ENCODE measurements around the gene EHD3.

Gene EHD3

DNA sequence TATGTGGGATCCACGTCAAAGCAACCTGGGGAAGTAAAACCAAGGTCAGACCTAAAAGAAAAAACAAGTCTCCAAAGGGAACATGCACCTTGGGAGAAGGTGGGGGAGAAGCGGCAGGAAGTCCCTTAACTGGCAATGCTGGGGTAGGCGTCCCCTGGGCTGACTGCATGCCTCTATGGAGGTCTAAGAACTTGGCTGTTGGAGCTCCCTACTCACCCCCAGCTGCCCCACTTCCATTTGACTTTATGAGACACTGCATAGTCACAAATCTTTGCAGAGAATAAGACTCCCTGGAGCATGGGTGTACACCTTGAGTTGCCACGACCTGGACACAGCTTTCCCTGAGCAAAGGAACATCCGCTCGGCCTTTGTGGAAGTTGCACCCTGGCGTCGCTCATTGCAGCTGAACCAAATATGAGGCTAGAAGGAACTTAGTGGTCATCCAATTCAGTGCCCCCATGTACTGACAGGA, 19.5 kb upstream of the EHD3 start:
- no peak for DNase-seq (ENCODE audit: low spot score)
- TF ChIP-seq, protein P1, sequence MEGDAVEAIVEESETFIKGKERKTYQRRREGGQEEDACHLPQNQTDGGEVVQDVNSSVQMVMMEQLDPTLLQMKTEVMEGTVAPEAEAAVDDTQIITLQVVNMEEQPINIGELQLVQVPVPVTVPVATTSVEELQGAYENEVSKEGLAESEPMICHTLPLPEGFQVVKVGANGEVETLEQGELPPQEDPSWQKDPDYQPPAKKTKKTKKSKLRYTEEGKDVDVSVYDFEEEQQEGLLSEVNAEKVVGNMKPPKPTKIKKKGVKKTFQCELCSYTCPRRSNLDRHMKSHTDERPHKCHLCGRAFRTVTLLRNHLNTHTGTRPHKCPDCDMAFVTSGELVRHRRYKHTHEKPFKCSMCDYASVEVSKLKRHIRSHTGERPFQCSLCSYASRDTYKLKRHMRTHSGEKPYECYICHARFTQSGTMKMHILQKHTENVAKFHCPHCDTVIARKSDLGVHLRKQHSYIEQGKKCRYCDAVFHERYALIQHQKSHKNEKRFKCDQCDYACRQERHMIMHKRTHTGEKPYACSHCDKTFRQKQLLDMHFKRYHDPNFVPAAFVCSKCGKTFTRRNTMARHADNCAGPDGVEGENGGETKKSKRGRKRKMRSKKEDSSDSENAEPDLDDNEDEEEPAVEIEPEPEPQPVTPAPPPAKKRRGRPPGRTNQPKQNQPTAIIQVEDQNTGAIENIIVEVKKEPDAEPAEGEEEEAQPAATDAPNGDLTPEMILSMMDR (conservative IDR thresholded peaks at IDR 0.05; ENCODE audit: low read depth) = no peak
- H3K27ac ChIP-seq = no peak overlapping the region
- ChIA-PET POLR2A (ENCODE audit: low non-redundant PET) (no interaction called here), CTCF (no interaction called here)

DNA sequence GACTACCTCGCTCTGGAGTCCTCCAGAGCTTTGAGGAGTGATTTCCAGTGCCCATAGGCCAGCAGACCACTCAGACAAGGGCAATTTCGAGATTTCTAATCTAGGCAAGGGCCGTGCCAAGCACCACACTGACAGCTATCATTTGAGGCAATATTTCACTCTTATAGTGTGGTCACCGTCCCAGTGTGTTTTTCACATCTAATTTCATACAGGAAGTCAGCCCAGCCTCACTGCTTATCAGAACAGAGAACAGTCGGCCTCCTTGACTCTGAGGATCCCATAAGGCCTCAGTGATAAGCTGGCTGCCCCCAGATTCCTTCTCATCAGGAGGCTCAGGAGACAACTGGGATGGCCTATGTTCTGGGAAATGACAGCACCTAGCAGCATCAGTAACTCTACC, 17.2 kb upstream of the EHD3 start:
- CTCF ChIA-PET = interaction anchor here (0.6 kb wide), 1 partner anchor 27 kb away, joined by 3 read pairs; no protein-coding TSS in a partner anchor
- DNase-seq (ENCODE audit: low spot score) = no peak
- POLR2A ChIA-PET (ENCODE audit: low non-redundant PET) = no interaction called here
- no peak overlapping the region for H3K27ac ChIP-seq
- TF ChIP-seq, protein P1 (conservative IDR thresholded peaks at IDR 0.05; ENCODE audit: low read depth) = no peak

DNA sequence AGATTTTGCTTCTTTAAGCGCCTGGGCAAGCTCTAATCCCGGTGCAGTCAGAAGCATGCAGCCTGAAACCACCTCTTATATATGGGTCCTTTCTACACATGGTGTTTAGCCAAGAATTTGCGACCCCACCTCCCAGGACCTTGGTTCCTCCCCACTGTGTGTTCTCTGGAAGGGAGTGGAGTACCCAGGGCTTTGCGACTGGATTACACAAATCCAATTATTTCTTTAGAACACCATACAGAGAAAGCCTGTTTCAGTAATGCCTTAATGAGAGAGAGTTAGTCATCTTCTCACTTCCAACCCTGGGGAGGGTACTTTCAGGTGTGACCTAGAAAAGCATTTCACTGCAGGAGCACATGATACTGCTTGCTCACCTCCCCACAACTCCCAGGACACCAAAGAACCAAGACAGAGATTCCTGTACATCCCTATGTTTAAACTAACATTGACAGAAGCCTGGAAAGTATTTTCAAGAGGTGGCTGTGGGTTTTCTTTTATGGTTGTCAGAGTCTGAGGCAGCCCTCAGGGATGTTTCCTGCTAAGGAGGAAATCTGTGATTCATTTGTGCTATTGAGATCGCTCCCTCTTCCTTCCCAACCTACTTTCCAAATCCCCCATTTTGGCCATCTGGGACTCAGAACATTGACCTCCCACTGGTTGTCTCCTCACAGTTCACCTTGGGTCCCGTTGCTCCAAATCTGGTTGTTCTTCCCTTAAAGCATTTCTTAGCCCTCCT, 16.3 kb upstream of the EHD3 start, which contains the start of gene CAPN14:
Gene CAPN14 (minus strand): TSS at position 51 of the 736 bp plus-strand sequence. CDS start 12,068 bp downstream, outside the sequence.
- ChIA-PET CTCF (no interaction called here), POLR2A (ENCODE audit: low non-redundant PET) (no interaction called here)
- no peak for DNase-seq (ENCODE audit: low spot score)
- H3K27ac ChIP-seq = no peak within 1 kb of the TSS
- TF ChIP-seq, protein P1 (conservative IDR thresholded peaks at IDR 0.05; ENCODE audit: low read depth) = no peak

DNA sequence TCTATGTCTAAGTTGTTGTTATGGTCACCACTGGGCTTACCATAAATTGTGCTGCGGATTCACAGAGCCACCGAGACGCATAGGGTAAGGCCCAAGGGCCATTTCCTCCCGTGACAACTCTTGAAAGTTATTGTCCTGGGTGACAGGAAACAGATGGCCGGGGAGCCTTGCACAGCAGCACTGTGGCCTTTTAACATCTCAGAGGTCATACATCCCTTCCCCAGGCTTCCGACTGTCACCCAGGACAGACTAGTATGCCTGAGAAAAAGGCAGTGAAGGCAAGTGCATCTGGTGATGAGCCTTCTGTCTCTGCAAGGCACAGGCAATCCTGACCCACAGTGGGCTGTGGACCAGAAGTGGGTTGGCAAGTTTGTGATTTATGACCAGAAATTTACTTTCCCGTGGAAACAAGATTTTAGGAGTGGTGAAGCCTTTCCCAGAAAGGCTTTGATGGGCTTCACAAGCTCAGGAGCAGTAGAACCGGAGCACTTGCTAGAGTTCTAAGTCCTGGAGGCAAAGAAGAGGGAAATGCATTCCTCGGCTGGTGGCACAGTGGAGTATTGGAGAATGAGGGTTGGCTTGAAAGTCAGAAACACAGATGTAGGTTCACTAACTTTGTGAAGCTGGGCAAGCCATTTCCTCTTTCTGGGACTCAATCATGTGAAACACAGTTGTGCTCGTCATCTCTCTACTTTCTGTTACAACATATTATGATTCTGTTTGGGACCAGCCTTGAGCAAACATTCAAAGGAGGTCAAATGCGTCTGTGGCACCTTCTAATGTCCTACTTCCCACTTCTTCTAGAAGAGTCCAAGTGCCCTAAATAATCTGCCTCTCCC, 14.6 kb upstream of the EHD3 start:
- H3K27ac ChIP-seq = no peak overlapping the region
- TF ChIP-seq, protein P1 (conservative IDR thresholded peaks at IDR 0.05; ENCODE audit: low read depth) = no peak
- no peak for DNase-seq (ENCODE audit: low spot score)
- CTCF ChIA-PET = no interaction called here
- POLR2A ChIA-PET (ENCODE audit: low non-redundant PET) = no interaction called here

DNA sequence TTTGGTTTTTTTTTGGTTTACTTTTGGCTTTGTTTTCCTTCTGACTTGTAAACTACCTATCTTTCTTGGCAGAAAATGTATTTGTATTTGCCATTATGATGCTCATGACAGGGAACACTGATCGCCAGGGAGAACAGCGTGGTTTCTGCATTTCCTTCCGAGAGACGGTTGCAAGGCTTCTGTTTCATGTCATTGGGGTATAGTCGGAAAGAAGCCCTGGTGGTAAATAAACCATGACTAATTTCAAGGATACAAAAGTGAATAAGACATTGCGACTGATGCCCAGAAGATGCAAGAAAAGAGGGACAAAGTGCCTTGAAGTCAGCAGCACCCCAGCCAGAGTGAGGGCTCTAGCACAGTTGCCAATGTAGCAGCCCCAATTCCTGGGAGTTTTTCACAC, 12.4 kb upstream of the EHD3 start:
- H3K27ac ChIP-seq = no peak overlapping the region
- DNase-seq (ENCODE audit: low spot score) = no peak
- POLR2A ChIA-PET (ENCODE audit: low non-redundant PET) = no interaction called here
- TF ChIP-seq, protein P1 (conservative IDR thresholded peaks at IDR 0.05; ENCODE audit: low read depth) = no peak
- CTCF ChIA-PET = no interaction called here

DNA sequence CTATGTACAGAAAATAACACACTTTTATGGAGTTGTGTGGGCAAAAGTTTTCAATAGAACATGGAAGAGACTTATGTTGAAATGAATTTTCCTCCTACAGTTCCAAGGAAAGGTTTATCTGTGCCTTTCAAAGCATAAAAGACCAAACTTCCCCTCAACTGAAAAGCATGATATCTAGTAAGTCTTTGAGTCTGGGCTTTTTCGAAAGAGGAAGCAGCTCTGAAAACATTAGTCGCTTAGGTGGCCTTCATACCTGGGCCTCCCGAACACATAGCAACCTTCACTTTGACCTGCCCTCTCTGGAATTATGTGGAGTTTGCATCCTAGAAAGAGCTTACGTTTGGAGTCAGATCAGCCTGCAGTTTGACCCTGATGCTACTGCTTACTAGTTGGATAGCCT, 11.9 kb upstream of the EHD3 start:
- ChIA-PET POLR2A (ENCODE audit: low non-redundant PET) (no interaction called here), CTCF (no interaction called here)
- TF ChIP-seq, protein P1 (conservative IDR thresholded peaks at IDR 0.05; ENCODE audit: low read depth) = no peak
- DNase-seq (ENCODE audit: low spot score) = no peak
- H3K27ac ChIP-seq = no peak overlapping the region
